Measurements from ENCODE around the gene TMEM82.

Gene TMEM82

DNA sequence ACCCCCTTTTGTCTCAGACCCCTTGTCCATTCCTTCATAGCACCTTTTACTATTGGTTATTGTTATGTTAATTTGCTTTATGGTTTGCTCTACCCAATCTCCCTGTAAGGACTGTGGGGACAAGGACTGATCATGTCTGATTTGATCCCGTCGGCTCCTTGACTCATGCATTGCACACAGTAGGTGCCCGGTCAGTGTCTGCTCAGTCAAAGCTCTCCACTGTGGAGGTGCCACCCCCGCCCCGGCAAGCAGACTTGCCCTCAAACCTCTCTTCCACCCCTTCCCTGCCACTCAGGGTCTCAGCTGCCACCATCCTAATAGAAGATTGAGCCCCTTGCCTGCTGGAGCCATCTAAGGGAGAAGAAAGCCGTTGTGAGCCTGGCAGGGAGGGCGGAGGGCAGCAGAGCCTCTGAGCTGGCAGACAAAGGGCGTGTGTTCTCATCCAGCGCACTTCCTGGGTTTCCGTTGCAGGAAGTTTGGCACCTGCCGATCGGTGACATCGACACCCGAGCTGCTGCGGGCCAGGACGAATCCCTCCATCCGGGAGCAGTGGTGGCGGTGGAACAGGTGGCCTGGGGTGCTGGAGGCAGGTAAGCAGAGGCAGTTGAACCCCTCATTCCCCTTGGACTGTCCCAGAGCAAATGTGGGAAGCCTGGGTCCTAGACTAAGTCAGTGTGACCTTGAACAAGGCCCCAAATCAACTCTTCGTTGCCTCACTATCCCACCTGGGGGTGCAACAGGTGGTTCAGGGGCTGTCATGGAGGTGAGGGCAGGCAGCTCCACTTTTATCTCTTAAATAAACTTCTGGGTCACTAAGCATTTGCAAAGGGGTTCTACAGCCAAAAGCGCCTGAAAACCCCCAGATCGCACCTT, 14.1 kb downstream of the TMEM82 start:
- no peak for DNase-seq (ENCODE audit: low spot score)

DNA sequence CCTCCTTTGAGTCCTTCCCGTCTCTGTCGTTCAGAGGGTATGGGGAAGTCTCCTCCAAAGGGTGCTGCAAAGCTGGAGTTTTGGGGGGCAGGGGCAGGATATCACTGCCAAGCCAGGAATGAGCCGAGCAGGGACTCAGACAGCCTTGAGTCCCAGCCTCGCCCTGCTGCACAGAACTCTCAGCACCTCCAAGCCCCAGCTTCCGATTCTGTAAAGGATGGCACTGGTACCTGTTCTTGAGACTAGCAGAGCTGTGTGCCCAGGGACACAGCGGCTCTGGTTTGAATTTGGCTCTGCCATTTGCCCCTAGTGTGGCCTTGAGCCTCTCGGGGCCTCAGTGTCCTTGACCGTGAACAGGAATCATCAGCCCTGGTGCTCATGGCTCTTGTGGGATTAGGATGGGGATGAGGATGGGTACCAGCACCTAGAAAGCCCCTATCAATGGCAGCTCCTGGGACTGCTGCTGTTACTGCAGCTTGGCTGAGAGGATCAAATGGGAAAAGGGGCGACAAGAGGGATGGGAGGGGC, 14.8 kb downstream of the TMEM82 start:
- no peak for DNase-seq (ENCODE audit: low spot score)

DNA sequence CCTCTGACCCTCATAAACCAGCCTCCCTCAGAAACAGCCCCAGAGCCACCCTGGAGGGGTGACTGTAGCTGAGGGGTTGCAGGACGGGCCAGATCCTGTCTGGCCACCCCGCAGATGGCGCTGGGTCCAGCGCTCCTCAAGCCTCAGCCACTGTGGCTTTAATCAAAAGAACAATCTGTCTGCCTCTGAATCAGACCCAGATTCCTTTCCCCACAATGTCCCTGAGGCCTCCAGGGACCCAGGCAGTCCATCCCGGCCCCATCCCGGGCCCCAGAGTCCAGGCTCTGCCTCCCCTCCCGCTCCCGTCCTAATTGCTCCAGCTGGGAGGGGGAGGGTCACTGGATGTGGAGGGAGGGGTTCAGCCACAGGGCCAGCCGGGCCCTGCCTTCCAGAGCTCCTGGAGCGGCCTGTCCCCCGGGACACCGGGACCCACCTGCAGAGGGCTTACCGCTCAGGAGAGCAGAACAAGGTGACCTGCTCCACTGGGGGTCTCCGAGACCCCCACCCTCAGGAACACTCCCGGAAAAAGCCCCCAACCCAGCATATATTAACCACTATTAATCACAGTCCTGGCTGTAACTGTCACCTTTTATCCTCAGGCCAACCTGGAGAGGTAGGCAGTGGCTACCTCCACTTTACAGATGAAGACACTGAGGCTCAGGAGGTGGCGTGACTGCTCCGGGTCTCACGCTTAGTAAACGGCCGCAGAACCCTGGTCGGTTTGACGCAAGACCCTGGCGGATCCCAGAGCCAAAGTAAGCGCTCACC, 15.5 kb downstream of the TMEM82 start:
- DNase-seq (ENCODE audit: low spot score), result no peak

DNA sequence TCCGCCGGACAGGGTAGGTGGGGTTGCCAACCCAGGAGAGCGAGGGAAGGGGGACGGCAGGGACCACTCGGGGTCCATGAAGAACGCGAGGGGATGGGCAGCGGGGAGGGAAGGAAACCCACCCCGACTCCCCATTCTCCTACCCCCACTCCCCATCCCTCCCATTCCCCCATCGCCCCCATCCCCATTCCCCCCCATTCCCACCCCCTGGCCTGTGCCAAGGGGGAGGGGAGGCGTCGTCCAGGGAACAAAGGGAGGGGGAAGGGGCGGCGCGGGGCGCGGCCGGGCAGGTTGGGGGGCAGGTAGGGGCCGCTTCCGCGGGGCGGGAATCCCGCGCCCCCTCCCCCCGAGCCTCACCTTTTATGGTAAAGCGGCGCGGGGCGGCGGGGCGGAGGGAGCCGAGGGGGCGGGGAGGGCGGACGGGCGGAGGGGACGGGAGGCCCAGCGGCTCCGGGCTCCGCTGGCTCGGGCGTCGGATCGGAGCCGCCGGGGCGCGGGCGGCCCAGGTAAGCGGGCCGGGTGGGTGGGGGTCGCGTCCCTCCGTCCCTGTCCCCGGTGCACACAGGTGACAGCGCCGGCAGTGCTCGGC, 16.1 kb downstream of the TMEM82 start, which contains the start of gene FBLIM1:
Gene FBLIM1, plus strand, starts transcription at position 453 of the 589 bp plus-strand sequence. CDS start 6,189 bp downstream, outside the sequence.
- DNase-seq (ENCODE audit: low spot score), result no peak

DNA sequence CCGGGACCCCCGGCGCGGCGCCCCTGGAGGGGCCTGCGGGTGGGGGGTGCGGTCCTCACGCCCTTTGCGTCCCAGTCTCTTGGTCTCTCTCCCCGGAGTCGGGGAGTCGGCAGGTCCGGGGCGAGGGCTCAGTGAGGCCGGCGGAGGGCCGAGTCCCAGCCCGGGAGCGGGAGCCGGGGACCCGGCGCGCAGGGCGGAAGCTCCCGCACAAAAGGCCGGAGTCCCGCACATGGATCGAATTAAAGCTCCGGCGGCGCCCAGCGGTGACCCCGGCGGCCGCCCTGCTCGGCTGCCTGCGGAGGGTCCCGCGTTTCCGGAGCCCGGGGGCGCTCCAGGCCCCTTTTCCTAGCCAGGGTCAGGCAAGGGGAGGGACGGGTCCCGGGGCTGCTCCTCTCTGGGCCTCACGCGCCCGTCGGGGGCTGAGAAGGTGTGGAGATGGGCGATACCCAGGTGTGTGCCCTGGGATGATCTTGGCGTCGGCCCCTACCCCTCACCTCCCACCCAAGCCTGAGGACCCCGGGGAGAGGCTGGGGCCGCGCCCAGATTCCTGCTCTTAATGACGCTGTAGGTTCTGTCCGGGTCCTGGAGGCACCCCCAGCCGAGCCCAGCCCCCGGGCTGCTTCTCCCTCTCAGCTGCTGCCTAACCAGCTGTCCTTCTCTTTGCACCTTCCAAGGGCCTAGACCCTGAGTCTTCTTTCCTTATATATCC, 16.8 kb downstream of the TMEM82 start:
- DNase-seq (ENCODE audit: low spot score), result no peak

DNA sequence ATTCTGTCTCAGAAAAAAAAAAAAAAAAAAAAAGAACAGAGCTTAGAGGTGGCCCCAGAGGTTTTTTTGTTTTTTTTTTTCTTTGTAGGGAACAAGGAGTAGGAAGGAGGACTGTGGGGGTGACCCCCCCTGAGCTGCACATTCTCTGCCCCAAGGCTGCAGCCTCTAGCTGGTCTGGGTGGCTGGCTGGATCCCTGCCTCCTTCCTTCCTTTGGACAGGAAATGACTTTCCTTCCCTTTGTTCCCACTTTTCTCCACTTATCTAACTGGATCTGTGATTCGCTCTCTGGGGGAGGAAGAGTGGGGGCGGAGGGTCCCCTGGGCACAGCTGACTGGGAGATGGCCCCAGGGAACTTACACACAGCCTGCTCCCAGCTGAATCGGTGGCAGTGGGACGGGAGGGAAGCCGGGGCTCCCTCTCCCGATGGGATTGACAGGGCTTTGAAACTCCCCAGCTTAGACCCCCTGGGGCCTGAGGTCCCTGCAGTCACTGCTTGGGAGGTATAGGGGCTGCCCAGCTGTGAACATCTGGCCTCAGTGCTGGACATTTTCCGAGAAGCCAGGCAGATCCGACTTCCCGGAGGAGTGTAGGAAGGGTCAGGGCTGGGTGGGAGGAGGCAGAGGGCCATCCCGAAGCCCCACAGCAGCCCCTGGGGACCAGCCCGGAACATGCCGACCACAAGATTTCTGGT, 18.4 kb downstream of the TMEM82 start:
- DNase-seq (ENCODE audit: low spot score), result no peak

GRCh38 chr1:15761366-15762128, 19.2 kb downstream of the TMEM82 start:
- no peak for DNase-seq (ENCODE audit: low spot score)

GRCh38 chr1:15762546-15762945, 20.2 kb downstream of the TMEM82 start:
- no peak for DNase-seq (ENCODE audit: low spot score)

DNA sequence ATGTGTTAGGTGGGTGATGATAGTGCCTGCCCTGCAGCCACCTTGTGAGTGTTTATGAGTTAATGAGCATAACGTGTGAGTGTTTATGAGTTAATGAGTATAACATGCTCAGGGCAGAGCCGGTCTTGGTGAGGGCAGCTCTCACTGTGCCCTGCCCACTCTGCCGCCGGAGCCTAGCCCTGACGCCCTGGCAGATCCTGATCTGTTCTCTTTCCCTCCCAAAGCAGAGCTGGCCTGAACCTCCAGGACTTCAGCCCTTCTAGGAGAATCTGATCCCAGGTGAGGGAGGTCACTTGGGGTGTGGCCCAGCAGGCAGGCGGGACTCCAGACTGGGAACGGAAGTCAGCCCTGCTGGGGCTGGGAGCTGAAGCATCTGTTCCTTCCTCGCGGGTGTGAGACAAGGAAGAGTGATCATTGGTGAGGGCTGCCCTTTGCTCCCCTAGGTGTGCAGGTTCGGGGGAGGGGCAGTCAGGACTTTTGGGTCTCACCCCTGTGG, 22.0 kb downstream of the TMEM82 start:
- DNase-seq (ENCODE audit: low spot score), result no peak

DNA sequence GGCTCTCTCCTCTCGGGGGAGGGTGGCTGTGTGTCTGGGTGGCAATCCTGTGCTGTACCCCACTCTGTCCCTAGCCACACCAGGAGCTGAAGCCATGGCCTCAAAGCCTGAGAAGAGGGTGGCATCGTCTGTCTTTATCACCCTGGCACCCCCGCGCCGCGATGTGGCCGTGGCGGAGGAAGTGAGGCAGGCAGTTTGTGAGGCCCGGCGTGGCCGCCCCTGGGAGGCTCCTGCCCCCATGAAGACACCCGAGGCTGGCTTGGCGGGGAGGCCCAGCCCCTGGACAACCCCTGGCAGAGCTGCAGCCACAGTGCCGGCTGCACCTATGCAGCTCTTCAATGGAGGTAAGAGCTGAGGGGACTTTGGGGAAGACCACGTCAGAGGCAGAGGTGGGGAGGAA, 22.6 kb downstream of the TMEM82 start:
- DNase-seq (ENCODE audit: low spot score), result no peak

DNA sequence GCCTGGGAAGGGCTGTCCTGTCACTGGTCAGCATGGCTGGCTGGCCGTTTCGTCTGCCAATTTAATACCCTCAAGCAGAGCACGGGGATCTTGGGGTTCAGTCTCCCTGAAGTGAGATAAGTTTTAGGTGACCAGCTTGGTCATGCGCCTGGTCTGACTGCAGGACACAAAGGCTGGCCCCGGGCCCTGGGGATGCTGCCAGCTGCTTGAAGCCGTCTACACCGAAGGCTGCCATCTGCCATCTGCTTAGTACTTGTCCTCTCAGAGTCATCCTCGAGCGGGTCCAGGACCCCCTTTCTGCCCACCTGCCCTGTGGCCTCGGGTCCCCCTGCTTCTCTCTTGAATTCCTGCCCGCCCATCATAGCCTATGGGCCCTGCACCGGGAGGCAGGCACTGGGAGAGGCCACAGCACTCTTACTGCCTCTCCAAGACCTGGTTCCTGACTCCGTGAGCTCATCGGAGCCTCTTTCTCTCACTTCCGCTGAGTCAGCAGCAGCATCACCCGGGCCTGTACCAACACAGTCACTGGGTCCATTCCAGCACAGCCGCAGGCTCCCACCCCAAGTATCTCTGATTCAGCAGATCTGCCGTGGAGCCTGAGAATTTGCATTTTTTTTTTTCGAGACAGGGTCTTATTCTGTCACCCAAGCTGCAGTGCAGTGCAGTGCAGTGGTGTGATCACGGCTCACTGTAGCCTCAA, 23.3 kb downstream of the TMEM82 start:
- no peak for DNase-seq (ENCODE audit: low spot score)

DNA sequence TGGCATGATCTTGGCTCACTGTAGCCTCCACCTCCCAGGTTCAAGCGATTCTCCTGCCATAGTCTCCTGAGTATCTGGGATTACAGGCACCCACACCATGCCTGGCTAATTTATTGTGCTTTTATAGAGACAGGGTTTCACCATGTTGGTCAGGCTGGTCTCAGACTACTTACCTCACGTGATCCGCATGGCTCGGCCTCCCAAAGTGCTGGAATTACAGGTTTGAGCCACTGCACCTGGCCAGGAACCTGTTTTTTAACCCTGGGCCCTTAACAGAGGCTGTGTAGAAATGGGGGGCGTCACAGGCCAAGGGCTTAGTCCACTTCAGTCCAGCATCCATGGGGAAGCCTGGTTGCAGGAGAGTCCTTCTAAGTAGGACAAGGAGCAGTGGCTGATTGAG, 25.6 kb downstream of the TMEM82 start:
- no peak for DNase-seq (ENCODE audit: low spot score)

DNA sequence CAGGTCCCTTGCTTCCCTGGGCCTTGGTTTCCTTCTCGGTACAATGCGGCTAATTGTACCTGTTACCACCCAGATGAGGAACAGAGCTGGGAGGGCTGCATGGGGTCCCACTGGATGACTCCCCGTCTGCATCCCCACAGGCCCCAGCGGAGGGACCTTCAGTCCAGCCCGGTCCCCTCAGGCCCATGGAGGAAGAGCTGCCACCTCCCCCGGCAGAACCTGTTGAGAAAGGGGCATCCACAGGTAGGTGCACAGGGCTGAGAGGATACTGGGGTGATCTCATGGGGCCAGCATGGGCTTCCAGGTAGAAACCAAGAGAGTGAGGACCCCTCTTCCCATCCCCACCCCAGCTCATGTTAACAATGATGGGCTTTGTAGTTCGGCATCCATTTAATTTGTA, 26.1 kb downstream of the TMEM82 start:
- DNase-seq (ENCODE audit: low spot score), result no peak

GRCh38 chr1:15770313-15770962, 28.1 kb downstream of the TMEM82 start:
- no peak for DNase-seq (ENCODE audit: low spot score)

- DNase-seq (ENCODE audit: low spot score), result no peak
Measured at GRCh38 chr1:15771836-15772515, 29.7 kb downstream of the TMEM82 start.

DNA sequence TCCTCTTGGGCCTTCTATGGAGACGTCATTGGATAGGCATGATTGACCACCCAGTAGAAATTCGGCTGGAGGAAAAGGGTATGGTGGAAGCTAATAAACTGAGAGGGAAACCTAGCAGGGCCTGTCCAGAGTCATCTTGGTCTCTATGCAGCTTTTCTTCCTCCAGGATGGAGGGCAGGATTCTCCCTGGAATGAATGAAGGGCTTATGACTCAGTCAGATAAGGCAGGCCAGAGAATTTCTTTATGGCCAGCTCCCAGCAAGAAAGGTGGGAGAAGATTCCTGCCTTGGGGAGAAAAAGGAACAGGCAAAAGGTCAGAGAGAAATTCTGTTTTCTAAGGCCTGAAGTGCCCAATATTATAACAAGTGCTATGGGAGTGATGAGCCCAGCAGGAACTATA, 33.4 kb downstream of the TMEM82 start:
- no peak for DNase-seq (ENCODE audit: low spot score)

DNA sequence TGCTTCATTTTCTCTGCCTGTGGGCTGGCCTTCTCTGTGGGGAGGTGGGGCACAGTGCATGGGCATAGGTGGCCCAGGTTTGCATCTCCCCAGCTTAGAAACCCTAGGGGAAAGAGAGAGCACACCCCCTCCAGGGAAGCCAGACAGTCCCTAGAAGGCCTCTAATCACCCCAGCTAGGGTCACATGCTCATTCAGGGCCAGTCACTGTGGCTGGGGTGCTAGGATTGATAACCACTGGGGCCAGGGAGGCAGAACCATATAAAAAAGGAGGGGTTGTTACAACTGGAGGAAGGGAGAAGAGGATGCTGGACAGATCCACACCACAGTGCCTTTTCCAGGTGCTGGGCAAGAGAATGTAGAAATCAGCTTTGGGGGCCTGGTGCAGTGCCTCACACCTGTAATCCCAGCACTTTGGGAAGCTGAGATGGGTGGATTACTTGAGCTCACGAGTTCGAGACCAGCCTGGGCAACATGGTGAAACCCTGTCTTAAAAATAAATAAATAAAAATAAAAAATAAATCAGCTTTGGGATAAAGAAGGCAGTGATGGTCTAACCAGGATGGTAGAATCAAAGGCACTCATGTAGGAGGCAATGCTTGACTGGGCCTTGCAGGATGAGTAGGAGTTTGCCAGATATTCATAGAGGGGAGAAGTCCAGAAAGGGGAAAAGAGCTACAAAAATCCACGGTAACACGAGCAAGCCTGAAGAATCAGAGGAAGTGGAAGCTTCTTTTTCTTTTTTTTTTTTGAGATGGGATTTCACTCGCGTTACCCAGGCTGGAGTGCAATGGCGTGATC, 35.8 kb downstream of the TMEM82 start:
- no peak for DNase-seq (ENCODE audit: low spot score)

GRCh38 chr1:15785683-15786082, 43.4 kb downstream of the TMEM82 start:
- DNase-seq (ENCODE audit: low spot score), result no peak

Measured in hematopoietic multipotent progenitor cell treated with erythropoietin and hydrocortisone succinate and interleukin-3 and kit ligand, for 15 days (in vitro differentiated cells).